WERI-Rb-1 (cell line): Measurements from ENCODE around the gene SEC23B.

Experiments
- DNase-seq: peaks from one replicate; pipeline ENCODE4 v3.0.0-alpha.2; 2020
- H3K27ac ChIP-seq: fragments of 250-450 bp; sonication (Bioruptor Pico); 2 replicates; pipeline ENCODE4 v1.5.1; 2020; ENCODE audit warnings: mild to moderate bottlenecking, moderate library complexity
- H3K27me3 ChIP-seq: fragments of 250-450 bp; sonication (Bioruptor Pico); 2 replicates; pipeline ENCODE4 v1.5.1; 2021; ENCODE audit warnings: mild to moderate bottlenecking, low read depth, moderate library complexity; ENCODE audit not compliant: insufficient read depth, severe bottlenecking
- H3K36me3 ChIP-seq: fragments of 250-450 bp; sonication (Bioruptor Pico); 2 replicates; pipeline ENCODE4 v1.5.1; 2020; ENCODE audit warnings: mild to moderate bottlenecking, moderate library complexity
- H3K4me3 ChIP-seq: 2 replicates; pipeline ENCODE4 v1.5.1; 2011; ENCODE audit warnings: low read depth, mild to moderate bottlenecking, control low read depth, low read length
- H3K9me3 ChIP-seq: fragments of 250-450 bp; sonication (Bioruptor Pico); 2 replicates; pipeline ENCODE4 v1.5.1; 2021; ENCODE audit warnings: mild to moderate bottlenecking, moderate library complexity; ENCODE audit not compliant: severe bottlenecking
- TF ChIP-seq, protein P1 (sequence below): IDR thresholded peaks from 2 replicates; pipeline ENCODE4 v1.5.1; 2011; ENCODE audit warnings: low read depth, mild to moderate bottlenecking, control low read depth, inconsistent platforms, low read length

SEC23B gene

DNA sequence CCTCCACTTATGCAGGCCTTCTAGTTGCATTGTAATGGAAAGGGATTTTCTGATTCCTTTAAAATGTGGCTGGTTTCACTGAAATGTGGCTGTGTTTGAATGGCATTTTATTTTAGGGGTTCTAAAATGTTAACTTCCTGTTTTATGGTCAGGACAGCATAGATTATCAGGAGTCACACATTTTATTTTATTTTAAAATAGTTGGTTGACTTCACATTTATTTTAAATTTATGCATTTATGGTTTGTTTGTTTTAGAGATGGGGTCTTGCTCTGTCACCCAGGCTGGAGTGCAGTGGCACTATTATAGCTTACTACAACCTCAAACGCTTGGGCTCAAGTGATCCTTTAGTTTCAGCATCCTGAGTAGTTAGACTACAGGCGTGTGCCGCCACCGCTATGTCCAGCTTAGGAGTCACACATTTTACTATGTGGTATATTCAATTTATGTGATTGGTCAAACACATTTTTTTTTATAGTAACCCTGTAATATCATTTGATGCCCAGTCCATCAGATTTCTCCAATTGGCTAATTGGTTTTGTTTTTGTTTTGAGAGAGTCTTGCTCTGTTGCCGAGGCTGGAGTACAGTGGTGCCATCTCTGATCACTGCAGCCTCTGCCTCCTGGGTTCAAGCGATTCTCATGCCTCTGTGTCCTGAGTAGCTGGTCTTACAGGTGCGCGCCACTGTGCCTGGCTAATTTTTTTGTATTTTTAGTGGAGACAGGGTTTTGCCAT lies 82.4 kb downstream of the SEC23B start:
- H3K27ac ChIP-seq, result no peak overlapping the region
- H3K27me3 ChIP-seq, result no peaks in the 10 kb centered on the region
- TF ChIP-seq, protein P1, sequence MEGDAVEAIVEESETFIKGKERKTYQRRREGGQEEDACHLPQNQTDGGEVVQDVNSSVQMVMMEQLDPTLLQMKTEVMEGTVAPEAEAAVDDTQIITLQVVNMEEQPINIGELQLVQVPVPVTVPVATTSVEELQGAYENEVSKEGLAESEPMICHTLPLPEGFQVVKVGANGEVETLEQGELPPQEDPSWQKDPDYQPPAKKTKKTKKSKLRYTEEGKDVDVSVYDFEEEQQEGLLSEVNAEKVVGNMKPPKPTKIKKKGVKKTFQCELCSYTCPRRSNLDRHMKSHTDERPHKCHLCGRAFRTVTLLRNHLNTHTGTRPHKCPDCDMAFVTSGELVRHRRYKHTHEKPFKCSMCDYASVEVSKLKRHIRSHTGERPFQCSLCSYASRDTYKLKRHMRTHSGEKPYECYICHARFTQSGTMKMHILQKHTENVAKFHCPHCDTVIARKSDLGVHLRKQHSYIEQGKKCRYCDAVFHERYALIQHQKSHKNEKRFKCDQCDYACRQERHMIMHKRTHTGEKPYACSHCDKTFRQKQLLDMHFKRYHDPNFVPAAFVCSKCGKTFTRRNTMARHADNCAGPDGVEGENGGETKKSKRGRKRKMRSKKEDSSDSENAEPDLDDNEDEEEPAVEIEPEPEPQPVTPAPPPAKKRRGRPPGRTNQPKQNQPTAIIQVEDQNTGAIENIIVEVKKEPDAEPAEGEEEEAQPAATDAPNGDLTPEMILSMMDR, result no peak
- no peak for DNase-seq
- no peak overlapping the region for H3K4me3 ChIP-seq
- no peaks in the 10 kb centered on the region for H3K36me3 ChIP-seq
- no peaks in the 10 kb centered on the region for H3K9me3 ChIP-seq

DNA sequence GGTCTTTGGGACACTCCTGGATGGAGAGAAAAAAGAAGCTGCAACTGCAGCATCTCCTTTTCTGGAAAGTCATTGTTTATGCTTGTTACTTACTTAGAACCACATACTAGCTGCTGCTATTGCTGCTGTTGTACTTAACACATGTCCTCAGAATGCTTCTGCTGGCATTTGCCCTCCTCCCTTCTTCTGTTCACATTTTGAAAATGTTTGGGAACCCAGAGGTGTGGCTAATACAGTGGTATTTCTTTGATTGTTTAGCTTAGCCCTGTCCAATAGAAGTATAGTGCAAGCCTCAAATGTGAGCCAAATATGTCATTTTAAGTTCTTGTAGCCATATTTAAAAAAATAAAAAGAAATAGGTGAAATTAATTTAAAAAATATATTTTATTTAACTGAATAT lies 88.5 kb downstream of the SEC23B start:
- DNase-seq, result no peak
- Histone ChIP-seq H3K27me3 (no peaks in the 10 kb centered on the region), H3K9me3 (no peaks in the 10 kb centered on the region), H3K27ac (no peak overlapping the region), H3K36me3 (peaks cover 10% of the 10 kb centered on the region), H3K4me3 (no peak overlapping the region)
- TF ChIP-seq, protein P1, result no peak

DNA sequence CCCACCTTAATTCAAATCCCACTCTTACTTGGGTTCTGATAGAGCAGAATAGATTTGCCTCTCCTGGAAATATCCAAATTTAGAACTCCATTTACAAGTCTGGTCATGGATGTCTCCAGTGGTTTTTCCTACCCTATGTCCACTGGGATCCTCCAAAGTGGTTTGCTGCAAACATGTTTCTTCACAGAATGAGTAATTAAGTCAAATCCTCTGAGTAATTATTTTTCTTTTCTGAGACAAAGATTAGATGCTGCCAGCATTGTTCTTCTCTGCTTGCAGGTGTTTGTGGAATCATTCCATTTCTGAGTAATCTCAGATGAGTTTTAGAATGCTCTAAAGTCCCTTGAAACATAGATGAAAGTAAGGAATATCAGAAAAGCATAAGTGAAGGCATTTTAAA lies 102.0 kb downstream of the SEC23B start:
- DNase-seq, result no peak
- Histone ChIP-seq H3K4me3 (no peak overlapping the region), H3K9me3 (no peaks in the 10 kb centered on the region), H3K27me3 (no peaks in the 10 kb centered on the region), H3K36me3 (no peaks in the 10 kb centered on the region), H3K27ac (no peak overlapping the region)
- TF ChIP-seq, protein P1, result no peak
